ENCODE results near the gene NEIL1.
"Not testable (repeated sequence)": the region's sequence is repeated elsewhere in the genome, so short reads cannot be mapped to it uniquely, and the experiment has no call there.

The NEIL1 gene, protein sequence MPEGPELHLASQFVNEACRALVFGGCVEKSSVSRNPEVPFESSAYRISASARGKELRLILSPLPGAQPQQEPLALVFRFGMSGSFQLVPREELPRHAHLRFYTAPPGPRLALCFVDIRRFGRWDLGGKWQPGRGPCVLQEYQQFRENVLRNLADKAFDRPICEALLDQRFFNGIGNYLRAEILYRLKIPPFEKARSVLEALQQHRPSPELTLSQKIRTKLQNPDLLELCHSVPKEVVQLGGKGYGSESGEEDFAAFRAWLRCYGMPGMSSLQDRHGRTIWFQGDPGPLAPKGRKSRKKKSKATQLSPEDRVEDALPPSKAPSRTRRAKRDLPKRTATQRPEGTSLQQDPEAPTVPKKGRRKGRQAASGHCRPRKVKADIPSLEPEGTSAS

DNA sequence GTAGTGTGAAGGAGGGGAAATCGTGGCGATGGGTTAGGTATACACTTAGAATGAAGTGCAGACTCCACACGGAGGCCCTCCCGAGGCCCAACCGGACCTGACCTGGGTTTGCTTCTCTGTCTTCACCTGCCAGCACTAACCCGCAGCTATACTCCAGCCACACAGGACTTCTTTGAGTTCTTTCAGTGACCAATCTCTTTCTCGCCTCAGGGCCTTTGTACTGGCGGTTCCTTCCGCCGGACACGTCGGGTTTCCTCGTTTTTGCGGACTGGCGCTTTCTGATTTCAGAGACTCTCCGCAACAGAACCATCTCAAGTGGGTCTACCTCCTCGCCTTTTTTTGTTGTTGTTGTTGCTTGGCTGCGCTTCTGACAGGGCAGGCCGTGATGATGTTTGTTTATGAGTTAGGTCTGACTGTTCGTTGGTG lies at the start of gene NEIL1:
Gene NEIL1 (plus strand): TSS at position 244 of the 426 bp plus-strand sequence. CDS start 1,867 bp downstream, outside the sequence.
- ATAC-seq (no peak), DNase-seq (no peak)

DNA sequence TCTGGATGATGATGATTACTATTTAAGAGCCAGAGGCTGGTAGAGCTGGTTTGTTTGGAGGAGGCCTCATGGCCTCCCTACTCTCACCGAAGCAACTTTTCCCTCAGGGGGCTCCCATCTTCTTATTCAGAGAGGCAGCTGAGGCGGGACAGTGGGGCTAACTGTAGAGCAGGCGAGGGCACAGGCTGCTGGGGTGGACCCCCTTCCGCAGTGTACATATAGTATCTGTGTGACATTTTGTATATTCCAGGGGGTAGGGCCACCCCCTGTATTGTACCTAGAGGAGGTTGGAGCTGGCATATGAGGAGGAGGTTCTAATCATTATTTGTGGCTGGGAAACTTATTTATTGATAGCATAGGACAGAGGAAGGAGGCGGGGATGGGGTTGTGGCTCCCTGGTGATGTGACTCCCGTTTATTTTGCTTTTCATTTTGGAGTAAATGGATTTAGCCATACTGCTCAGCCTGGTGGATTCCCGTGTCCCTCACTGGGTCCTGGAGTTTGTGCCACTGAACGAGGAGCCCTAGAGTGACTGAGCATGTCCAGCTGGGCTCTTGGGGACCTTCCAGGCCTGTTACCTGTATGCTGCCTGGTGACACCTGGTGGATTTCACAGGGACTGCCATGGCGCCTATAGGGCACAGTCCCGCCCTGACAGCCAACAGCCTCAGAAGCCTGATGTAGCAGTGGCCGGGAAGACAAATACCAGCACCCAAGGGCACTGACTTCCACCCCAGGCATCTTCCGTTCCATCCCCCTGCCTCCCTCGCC lies 48.1 kb upstream of the NEIL1 start:
- DNase-seq = not testable (repeated sequence)
- peak; percentile 94 for ATAC-seq

DNA sequence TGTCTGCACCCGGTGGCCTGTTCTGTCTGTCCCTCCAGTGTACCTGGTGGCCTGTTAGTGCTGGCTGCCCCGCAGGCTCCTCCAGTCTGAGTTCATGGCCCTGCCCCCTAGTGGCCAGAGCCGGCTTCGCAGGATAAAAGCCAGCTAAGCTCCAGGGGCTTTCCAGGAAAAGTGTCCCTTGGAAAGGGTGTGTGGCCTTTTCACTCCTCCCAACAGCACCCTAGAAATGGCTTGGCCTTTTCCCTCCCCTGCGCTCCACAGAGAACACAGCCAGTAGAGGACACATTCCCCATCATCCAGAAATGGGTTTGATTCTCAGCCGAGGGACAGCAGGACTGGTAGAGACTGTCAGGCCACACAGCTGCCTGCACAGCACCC lies 47.5 kb upstream of the NEIL1 start:
- DNase-seq = peak; percentile 68
- ATAC-seq = peak; percentile 94

DNA sequence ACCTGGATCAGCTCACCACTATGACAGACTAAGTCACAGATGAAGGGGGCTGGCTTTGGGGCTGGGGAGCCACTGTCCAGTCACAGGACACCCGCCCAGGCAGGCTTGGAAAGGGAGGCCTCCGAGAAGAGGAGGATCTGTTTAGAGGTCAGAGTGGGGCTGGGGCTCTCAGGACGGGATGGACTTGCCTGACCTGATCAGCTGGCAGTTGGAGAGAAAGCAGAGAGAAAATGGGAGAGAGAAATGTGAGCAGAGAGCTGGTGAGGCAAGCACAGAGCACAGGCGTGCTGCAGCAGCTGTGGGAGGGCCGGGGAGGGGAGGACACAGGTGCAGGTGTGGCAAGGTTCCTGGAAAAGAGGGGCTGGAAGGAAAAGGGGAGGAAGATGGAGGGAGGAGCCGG lies 46.8 kb upstream of the NEIL1 start:
- DNase-seq, ATAC-seq: not testable (repeated sequence)

DNA sequence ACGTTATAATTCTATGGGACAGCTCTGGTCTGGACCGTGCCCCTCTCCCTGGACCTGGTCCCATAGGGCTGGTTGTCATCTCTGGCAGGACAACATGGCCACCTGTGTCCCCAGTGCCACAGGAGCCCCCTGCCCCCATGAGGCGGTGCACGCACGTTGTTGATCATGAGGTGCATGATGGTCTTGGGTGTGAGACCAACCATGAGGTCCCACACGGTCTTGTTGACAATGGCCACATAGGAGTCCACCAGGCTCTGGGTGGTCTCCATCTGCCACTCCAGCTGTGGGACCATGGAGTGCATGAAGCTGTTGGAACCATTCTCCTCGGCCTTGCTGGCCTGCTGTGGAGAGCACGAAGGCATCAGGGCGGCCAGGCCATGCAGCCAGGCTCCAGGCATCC lies 44.5 kb upstream of the NEIL1 start:
- ATAC-seq (no peak), DNase-seq (no peak)

DNA sequence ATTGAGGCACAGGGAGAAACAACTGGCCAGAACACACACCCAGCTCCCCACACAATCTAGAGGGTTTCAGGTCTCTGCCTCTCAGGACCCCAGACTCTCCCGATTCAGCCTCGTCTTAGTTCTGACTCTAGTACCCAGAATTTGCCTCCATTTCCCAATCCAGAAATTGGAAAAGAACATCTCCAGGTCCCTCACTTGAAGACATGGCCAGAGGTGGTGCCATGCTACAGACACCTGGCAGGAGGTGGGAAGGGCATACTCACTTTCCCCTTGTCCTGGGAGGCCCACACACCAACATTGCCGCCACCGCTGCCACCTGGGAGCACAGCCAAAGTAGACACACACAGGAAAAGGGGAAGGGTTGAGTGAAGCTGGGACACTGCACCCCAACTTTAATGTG lies 44.1 kb upstream of the NEIL1 start:
- not testable (repeated sequence) for DNase-seq

DNA sequence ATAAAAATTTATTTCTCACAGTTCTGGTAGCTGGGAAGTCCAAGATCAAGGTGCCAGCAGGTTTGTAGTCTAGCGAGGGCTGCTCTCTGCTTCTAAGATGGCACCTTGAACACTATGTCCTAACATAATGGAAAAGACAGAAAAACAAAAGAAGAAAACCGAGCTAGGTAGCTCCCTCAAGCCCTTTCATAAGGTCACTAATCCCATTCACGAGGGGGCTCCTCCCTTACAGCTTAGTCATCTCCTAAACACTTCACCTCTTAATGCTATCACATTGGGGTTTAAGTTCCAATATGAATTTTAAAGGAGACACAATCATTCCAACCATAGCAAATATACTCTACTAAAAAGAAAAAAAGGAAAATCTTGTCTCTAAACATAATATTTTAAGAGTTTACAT lies 40.7 kb upstream of the NEIL1 start:
- ATAC-seq (no peak), DNase-seq (no peak)

More for the DNA sequence above, 44.1 kb upstream of the NEIL1 start:
- ATAC-seq = not testable (repeated sequence)

DNA sequence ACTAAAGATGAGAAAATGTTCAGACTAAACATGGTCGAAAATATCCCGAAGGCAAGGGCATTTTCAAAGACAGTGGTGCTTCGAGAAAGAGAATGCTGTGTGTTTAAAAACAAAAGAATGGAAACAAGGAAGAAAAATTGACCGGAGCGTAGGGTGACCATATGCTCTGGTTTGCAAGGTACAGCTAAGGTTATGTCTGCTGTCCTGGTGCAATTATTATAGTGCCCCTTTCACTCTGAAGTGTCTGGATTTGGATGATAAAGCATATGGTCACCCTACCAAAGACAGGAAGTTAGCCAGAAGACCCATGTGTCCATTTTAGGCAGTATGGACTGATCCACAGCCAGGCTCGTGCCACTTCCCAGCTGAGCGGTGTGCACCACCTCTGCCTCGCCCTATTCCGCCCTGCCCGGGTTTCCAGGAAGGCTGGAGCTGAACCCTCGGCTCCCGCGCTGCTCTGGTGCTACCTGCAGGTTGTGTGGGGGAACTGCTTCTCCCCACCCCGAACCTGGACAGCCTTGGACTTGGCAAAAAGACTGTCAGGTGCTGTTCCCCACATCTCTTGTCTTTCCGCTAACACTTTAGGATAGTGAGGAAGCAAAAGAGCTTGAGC lies 39.0 kb upstream of the NEIL1 start:
- DNase-seq (peak; percentile 35), ATAC-seq (peak; percentile 73)

DNA sequence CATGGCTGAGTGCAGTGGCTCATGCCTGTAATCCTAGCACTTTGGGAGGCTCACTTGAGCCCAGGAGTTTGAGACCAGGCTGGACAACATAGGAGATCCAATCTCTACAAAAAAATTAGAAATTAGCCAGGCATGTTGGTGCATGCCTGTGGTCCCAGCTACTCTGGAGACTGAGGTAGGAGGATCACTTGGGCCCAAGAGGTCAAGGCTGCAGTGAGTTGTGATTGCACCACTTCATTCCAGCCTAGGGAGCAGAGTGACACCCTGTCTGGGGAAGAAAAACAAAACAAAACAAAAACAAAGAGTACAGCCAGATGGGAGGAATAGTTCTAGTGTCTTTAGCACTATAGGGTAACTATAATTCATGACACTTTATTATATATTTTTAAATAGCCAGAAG lies 37.1 kb upstream of the NEIL1 start:
- DNase-seq (no peak), ATAC-seq (no peak)

DNA sequence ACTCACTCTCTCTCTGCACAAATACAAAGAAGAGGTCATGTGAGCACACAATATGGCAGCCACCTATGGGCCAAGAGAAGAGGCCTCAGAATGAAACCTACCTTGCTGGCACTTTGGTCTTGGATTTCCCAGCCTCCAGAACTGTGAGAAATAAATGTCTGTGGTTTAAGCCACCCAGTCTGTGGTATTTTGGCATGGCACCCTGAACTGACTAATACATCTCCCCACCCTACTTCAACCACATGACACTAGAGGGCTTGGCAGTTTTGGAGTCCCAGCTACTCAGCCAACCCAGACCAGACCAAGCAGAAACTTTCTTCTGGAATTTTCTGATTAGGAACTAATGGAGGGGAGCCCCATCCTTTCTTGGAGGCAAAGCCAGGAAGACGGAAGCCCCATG lies 34.3 kb upstream of the NEIL1 start:
- ATAC-seq = peak; percentile 55

DNA sequence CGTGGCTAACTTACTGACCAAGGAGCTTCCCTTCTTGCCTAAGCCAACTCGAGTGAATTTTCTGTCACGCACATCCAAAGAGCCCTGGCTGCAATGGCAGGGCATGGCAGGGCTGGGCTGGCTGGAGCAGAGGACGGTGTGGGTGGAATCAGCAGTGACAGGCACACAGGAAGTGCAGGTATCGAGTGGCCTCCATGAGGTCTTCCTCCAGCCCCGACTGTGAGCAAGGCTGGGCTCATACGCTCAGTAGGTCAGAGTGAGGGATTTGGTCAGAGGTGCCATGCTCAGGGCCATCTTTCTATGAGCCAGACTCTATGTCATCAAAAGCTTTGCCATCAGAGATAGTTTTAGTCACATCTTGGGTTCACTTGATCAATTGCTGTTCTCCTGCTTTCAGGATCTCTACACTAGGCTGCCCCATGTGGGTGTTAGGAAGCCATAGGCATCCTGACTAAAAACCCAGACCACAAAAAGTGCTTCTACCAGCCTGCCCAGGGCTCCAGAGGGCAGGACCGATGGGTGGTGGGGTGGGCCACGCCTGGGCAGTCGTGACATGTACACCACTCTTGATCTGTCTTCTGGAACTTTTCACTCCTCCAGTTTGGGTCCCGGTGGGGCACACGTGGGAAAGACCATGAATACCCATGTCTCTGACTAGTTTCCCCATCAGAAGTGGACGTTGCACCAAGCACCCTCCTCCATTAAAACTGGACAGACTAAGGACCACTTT lies 33.6 kb upstream of the NEIL1 start:
- DNase-seq (no peak), ATAC-seq (no peak)

More for the DNA sequence above, 34.3 kb upstream of the NEIL1 start:
- not testable (repeated sequence) for DNase-seq

DNA sequence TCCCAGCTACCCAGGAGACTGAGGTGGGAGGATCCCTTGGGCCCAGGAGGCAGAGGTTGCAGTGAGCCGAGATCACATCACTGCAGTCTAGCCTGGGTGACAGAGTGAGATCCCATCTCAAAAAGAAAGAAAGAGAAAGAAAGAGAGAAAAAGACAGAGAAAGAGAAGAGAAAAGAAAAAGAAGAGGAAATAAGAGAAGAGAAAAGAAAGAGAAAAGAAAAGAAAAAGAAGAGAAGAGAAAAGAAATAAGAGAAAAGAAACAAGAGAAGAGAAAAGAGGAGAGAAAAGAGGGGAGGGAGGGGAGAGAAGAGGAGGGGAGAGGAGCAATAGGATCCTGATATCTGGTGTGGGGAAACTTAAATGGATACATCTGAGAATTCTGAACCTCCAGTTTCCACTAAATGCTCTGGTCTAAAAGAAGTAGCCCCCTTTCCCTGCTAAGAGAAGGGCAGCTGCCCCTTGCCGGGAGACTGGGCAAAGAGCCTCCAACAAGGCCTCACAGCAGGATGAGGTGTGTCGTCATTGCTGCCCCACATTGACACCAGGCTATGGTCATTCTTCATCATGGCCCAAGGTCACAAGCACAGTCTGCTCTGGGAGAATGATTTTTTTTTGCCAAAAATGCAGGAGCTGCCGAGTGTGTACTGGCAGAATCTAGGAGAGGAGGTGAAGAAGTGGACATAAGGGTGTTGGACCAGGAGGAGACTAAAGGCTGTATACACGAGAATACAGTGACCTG lies 32.1 kb upstream of the NEIL1 start:
- DNase-seq (no peak), ATAC-seq (no peak)

DNA sequence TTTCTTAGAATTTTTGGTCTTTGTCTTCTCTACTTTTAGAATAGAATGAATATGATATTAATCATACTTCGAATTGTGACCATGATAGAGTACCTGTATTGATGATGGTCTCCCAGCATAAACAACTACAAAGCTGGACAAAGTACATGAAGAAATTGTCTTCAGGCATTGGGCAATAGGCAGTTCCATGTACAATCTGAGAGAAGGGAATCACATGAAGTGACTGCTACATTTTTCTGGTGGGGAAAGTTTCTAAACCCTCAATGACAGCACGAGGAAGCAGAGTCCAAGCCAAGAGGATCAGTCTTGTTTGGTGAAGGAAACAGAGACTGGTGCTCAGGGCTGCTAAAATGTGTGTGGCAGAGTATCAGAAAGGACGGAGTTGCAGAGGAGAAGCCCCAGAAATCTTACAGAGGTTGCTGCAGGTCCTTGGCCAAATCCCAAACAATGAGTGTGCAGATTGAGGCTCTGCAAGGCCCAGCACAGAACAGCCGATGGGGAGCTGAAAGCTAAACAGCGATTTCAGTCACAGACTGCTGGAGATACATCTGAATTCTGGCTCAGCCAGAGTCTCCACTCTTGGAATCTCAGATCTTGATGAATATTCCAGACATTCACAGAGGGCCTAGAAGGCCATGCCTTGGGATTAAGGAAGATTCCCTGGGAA lies 27.5 kb upstream of the NEIL1 start:
- not testable (repeated sequence) for DNase-seq, ATAC-seq

DNA sequence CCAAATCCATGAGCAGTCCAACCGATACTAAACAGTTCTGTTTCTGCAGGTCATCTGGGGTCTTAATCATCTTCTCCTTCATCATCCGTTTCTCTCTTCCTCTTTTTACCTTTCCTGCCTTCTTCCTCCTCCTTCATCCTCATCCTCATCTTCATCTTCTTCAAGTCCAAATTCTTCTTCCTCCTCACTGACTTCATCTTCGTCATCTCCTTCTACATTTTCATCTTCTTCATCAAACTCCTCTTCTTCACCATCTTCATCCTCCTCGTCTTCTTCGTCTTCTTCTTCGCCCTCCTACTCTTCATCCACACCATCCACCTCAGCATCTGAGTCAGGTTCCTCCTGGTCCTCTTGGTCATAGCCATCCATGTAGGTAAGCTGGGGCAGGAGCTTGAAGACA lies 25.1 kb upstream of the NEIL1 start:
- no peak for ATAC-seq

DNA sequence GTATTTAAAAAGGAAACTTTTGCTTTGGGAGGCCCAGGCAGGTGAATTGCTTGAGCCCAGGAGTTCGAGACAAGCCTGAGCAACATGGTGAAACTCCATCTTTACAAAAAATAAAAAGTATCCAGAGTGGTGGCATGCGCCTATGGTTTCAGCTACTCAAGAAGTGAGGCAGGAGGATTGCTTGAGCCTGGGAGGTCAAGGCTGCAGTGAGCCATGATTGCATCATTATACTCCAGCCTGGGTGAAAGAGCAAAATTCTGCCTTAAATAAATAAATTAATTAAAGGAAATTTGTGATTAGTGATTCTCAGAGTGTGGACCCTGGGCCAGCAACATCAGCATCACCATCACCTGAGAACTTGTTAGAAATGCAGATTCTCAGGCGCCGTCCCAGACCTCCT lies 20.9 kb upstream of the NEIL1 start:
- DNase-seq (no peak), ATAC-seq (no peak)

More for the DNA sequence above, 25.1 kb upstream of the NEIL1 start:
- no peak for DNase-seq

DNA sequence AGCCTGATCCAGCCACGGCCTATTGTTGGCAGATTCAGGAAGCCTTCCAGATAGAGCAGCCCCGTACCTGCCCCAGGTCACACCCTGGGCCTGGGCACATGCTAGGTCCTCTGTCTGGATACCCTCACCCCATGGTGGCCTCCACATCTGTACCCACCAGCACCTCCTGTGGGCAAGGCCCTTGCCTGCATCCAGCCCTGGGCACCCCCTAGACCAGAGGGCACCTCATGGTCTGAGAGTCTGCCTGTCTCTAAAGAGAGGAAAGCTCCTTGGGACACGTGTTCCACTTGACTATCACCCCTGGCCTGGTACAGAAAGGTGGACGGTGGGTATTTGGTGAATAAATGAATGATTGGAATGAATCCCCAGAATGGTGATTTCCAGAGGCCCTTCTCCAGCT lies 19.8 kb upstream of the NEIL1 start:
- ATAC-seq (no peak), DNase-seq (no peak)

DNA sequence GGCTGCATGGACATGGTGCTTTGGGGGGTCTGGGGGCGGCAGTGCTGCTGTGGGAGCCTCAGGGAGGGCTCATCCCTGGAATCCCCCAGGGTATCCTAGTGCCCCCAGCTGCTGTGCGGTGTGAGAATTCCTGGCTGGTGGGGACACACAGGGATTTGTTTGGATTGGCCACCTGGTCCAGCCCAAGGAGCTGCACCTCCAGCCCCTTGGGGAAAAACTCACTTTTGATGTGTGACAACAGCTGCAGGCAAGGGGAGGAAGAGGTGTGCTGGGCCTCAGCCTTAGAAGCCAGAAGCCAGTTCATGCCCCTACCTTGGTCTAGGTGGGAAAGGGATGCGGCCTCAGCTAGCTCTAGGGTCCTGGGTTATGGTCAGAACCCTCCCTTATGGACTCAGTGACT lies 19.3 kb upstream of the NEIL1 start:
- DNase-seq (no peak), ATAC-seq (no peak)

DNA sequence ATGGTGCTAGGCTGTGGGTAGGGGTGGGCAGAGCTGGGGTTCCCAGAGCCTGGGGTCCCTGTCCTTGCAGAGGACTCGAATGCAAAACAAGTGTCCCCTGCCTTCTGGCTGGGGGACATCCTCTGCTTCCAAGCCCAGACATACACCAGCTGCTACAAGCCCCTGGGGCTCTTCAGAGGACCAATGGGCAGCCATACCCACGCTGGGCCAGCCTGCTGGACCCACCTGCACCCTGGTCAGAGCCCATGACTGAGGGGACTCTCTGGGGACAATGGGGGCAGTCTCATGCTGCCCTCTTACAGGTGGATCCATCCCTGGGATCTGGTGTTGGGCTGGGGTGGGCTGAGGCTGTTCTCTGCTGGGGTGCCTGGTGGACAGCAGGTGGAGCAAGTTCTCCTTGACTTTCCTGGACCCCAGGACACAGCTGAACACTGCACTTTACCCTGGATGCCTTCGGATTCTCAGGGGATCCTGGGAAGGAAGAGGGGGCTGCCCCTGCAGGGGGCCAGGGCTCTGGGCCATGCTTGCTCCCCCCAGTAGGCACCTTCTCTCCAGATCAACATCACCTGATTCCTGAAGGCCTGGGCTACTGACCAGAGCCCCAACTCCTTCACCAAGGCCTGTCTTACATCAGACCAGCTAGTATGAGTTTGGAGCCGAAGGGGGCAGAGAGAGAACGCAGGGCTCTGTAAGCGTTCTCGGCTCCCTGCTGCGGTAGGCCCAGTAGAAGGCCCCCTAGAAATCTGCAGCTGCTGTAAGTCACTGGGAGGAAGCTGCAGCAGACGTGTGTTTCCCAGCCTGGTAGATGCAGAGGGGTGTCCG lies 18.1 kb upstream of the NEIL1 start:
- no peak for DNase-seq
- ATAC-seq = no peak

DNA sequence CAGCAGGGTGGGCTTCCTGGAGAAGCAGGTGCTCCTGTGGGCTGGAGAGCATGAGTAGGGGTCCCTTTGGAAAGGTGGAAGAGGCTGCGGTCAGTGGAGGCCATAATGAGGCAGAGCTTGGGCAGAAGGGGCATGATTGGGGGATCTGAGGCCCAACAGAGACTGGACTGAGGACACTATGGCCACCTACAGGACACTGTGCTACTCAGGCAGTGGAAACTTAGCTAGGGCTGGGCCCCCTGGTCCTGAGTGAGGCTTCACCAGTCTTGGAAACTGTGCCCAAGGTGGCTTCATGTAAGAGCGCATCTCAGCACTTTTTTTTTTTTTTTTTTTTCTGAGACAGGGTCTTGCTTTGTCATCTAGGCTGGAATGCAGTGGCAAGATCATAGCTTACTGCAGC lies 17.3 kb upstream of the NEIL1 start:
- DNase-seq = no peak
- ATAC-seq = no peak

DNA sequence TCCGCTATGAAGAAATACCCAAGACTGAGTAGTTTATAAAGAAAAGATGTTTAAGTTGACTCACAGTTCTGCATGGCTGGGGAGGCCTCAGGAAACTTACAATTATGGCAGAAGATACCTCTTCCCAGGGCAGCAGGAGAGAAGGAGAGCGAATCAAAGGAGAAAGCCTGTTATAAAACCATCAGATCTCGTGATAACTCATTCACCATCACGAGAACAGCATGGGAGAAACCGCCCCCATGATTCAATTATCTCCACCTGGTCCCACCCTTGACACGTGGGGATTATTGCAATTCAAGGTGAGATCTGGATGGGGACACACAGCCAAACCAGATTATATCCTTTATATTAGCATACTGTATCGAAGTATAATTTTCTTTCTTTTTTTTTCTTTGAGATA lies 14.7 kb upstream of the NEIL1 start:
- ATAC-seq, DNase-seq: not testable (repeated sequence)
